DND-41 (cell line): ENCODE data around the gene DSCAM.
"Not testable (repeated sequence)": the region's sequence is repeated elsewhere in the genome, so short reads cannot be mapped to it uniquely, and the experiment has no call there.

Experiments used
- ATAC-seq: fragments of 200-7000 bp; cut with Tn5 transposase; 3 replicates; pipeline ENCODE4 v1.9.1; 2021; ENCODE audit warnings: low read depth; ENCODE audit not compliant: insufficient read depth
- DNase-seq: peaks from one replicate; pipeline ENCODE4 v3.0.0-alpha.2; 2020
- H2AFZ ChIP-seq: 2 replicates; pipeline ENCODE4 v1.6.0; 2012; ENCODE audit warnings: low read depth, low read length
- H3K27ac ChIP-seq: 2 replicates; pipeline ENCODE4 v1.5.1; 2012; ENCODE audit warnings: low read length, inconsistent platforms
- H3K27me3 ChIP-seq: fragments of 200-600 bp; sonication (generic); 2 replicates; pipeline ENCODE4 v1.6.0; 2012; ENCODE audit warnings: low read length, mild to moderate bottlenecking, inconsistent platforms; ENCODE audit not compliant: insufficient read depth, poor library complexity
- H3K36me3 ChIP-seq: 2 replicates; pipeline ENCODE4 v1.5.1; 2012; ENCODE audit warnings: low read length, inconsistent platforms; ENCODE audit not compliant: insufficient read depth
- H3K4me1 ChIP-seq: 2 replicates; pipeline ENCODE4 v1.5.1; 2012; ENCODE audit warnings: mild to moderate bottlenecking, low read length; ENCODE audit not compliant: insufficient read depth
- H3K4me2 ChIP-seq: 2 replicates; pipeline ENCODE4 v1.6.0; 2012; ENCODE audit warnings: mild to moderate bottlenecking, moderate library complexity, low read length, inconsistent platforms; ENCODE audit not compliant: insufficient read depth
- H3K4me3 ChIP-seq, 2 experiments: fragments of 200-600 bp in 1 of 2; shearing (Covaris generic) in 1 of 2; 2 replicates each; pipeline ENCODE4 v1.5.1; 2012 to 2016; ENCODE audit warnings: inconsistent platforms in 2 of 2, low read length in 2 of 2, mild to moderate bottlenecking in 2 of 2, low read depth in 1 of 2, moderate library complexity in 1 of 2
- H3K79me2 ChIP-seq: 2 replicates; pipeline ENCODE4 v1.6.0; 2012; ENCODE audit warnings: low read length, inconsistent platforms; ENCODE audit not compliant: insufficient read depth
- H3K9ac ChIP-seq: 2 replicates; pipeline ENCODE4 v1.6.0; 2012; ENCODE audit warnings: low read depth, mild to moderate bottlenecking, inconsistent platforms, low read length, moderate library complexity
- H3K9me3 ChIP-seq: 2 replicates; pipeline ENCODE4 v1.5.1; 2012; ENCODE audit warnings: low read length, moderate library complexity, mild to moderate bottlenecking, inconsistent platforms; ENCODE audit not compliant: insufficient read depth, severe bottlenecking
- H4K20me1 ChIP-seq: 2 replicates; pipeline ENCODE4 v1.6.0; 2012; ENCODE audit warnings: low read length; ENCODE audit not compliant: insufficient read depth
- EZH2 ChIP-seq: IDR thresholded peaks from 3 replicates; pipeline ENCODE4 v1.6.1; 2012; ENCODE audit warnings: borderline replicate concordance, low read depth, mild to moderate bottlenecking, moderate library complexity, low read length, inconsistent platforms; ENCODE audit not compliant: severe bottlenecking
- TF ChIP-seq, protein P1 (sequence below): IDR thresholded peaks from 2 replicates; pipeline ENCODE4 v1.5.1; 2012; ENCODE audit warnings: borderline replicate concordance, low read length, moderate library complexity, mild to moderate bottlenecking; ENCODE audit not compliant: poor library complexity, severe bottlenecking; ENCODE audit errors: extremely low read depth

The DSCAM gene

DNA sequence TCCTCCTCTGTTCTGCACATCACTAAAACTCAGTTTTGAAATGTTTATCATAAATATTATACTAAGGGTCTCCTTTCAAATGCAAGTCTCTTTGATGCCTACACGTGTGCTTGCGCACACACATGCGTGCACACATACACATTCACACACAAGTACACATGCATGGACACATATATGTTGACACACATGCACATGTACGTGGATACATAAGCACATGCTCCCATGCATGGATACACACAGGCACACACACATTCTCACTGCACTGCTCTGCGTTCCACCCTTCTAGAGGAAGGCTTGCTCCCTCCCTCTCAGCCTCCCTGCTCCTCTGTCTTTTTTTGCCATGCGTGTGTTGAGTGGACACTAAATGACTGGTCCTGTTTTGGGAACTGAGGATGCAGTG, 817.1 kb downstream of the DSCAM start:
- Histone ChIP-seq H3K27me3 (no peaks in the 10 kb centered on the region), H3K79me2 (no peaks in the 10 kb centered on the region), H3K27ac (no peak overlapping the region), H3K4me2 (no peak overlapping the region), H3K36me3 (no peaks in the 10 kb centered on the region), H3K4me3 (no peak overlapping the region), H3K9me3 (no peaks in the 10 kb centered on the region), H2AFZ (no peak overlapping the region), H3K9ac (no peak overlapping the region), H3K4me1 (no peaks in the 10 kb centered on the region), H4K20me1 (no peaks in the 10 kb centered on the region)
- DNase-seq (no peak), ATAC-seq (no peak)
- no peak for TF ChIP-seq EZH2
- TF ChIP-seq, protein P1, sequence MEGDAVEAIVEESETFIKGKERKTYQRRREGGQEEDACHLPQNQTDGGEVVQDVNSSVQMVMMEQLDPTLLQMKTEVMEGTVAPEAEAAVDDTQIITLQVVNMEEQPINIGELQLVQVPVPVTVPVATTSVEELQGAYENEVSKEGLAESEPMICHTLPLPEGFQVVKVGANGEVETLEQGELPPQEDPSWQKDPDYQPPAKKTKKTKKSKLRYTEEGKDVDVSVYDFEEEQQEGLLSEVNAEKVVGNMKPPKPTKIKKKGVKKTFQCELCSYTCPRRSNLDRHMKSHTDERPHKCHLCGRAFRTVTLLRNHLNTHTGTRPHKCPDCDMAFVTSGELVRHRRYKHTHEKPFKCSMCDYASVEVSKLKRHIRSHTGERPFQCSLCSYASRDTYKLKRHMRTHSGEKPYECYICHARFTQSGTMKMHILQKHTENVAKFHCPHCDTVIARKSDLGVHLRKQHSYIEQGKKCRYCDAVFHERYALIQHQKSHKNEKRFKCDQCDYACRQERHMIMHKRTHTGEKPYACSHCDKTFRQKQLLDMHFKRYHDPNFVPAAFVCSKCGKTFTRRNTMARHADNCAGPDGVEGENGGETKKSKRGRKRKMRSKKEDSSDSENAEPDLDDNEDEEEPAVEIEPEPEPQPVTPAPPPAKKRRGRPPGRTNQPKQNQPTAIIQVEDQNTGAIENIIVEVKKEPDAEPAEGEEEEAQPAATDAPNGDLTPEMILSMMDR = no peak

DNA sequence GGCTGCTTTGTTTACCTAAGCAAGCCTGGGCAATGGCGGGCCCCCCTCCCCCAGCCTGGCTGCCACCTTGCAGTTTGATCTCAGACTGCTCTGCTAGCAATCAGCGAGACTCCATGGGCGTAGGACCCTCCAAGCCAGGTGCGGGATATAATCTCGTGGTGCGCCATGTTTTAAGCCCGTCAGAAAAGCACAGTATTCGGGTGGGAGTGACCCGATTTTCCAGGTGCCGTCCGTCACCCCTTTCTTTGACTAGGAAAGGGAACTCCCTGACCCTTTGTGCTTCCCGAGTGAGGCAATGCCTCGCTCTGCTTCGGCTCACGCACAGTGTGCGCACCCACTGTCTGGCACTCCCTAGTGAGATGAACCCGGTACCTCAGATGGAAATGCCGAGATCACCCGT, 818.6 kb downstream of the DSCAM start:
- not testable (repeated sequence) for ATAC-seq, H3K79me2 ChIP-seq, DNase-seq, H3K27me3 ChIP-seq, H3K4me3 ChIP-seq, H4K20me1 ChIP-seq, H3K4me1 ChIP-seq, H3K36me3 ChIP-seq, H2AFZ ChIP-seq, H3K9me3 ChIP-seq, H3K4me2 ChIP-seq, H3K9ac ChIP-seq, H3K27ac ChIP-seq

DNA sequence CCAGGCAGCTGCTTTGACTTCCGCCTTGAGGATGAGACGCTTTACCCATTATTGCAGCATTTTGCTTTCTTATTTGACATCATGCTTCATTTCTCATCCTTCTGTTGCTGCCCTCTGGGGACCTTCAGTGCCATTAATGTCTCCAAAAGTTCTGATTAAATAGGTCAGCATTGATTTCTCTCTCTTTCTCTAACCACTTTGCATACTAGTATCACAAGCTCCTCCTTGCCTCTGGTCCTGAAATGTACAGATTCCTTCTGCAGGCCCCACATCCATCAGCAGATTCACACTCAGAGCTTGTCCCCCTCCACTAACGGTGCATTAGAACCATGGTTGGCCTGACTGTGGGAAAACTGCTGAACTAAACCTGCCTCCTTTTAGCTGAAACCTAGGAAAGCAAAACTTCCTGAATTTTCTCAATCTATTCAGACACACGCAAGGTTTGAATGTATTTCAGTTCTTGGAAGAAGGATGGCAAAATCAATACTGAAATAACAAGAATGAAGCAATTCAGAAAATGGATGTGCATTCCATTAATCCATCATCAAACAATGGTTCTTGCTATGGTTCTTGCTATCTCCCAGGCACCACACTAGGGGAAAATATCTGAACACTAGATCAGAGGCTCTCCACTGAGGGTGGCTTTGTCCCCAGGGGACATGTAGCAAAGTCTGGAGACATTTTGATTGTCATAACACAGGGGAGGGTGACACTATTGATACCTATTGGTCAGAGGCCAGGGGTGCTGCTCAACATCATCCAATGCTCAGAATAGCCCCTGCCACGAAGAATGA, 825.2 kb downstream of the DSCAM start:
- Histone ChIP-seq H4K20me1 (no peaks in the 10 kb centered on the region), H3K4me1 (no peaks in the 10 kb centered on the region), H3K9ac (no peak overlapping the region), H3K4me3 (no peak overlapping the region), H3K27ac (no peak overlapping the region), H3K4me2 (no peak overlapping the region), H3K27me3 (no peaks in the 10 kb centered on the region), H3K79me2 (no peaks in the 10 kb centered on the region), H3K9me3 (no peaks in the 10 kb centered on the region), H3K36me3 (no peaks in the 10 kb centered on the region), H2AFZ (no peak overlapping the region)
- DNase-seq (no peak), ATAC-seq (no peak)
- no peak for TF ChIP-seq EZH2
- TF ChIP-seq, protein P1 = no peak

DNA sequence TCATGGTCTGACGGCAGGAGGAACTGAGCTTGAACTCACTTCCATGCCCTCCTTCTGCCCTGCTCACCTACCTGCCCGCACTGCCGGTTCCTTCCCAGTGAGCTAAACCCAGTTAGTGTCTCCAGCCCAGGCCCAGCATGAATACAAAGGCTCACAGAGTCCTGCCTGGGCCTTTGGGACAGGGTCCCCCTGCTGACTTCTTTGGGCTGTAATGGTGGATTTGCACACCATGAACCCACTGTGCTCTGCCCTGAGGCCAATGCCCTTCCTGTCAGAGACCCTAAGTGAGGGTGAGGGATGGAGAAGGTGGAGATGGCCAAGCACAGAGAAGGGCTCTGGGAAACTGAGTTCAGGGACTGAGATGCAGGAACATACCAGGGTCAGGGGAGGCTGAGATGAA, 826.3 kb downstream of the DSCAM start:
- no peak overlapping the region for H3K27ac ChIP-seq
- H3K4me3 ChIP-seq = no peak overlapping the region
- H3K36me3 ChIP-seq = no peaks in the 10 kb centered on the region
- H2AFZ ChIP-seq = no peak overlapping the region
- no peaks in the 10 kb centered on the region for H3K9me3 ChIP-seq
- no peaks in the 10 kb centered on the region for H3K79me2 ChIP-seq
- H3K4me1 ChIP-seq = no peaks in the 10 kb centered on the region
- TF ChIP-seq, protein P1 = no peak
- ATAC-seq (no peak), DNase-seq (no peak)
- no peaks in the 10 kb centered on the region for H4K20me1 ChIP-seq
- H3K9ac ChIP-seq = no peak overlapping the region
- H3K4me2 ChIP-seq = no peak overlapping the region
- H3K27me3 ChIP-seq = no peaks in the 10 kb centered on the region
